HG03432 (cell line): ENCODE results near the gene EEF1AKMT3.
"Not testable (repeated sequence)": the region's sequence is repeated elsewhere in the genome, so short reads cannot be mapped to it uniquely, and the experiment has no call there.

Experiments used
- ATAC-seq: cut with Tn5 transposase; IDR thresholded peaks from one replicate; pipeline ENCODE4 v1.9.1; 2021; ENCODE audit warnings: mild to moderate bottlenecking, moderate library complexity; ENCODE audit not compliant: unreplicated experiment

Gene EEF1AKMT3

DNA sequence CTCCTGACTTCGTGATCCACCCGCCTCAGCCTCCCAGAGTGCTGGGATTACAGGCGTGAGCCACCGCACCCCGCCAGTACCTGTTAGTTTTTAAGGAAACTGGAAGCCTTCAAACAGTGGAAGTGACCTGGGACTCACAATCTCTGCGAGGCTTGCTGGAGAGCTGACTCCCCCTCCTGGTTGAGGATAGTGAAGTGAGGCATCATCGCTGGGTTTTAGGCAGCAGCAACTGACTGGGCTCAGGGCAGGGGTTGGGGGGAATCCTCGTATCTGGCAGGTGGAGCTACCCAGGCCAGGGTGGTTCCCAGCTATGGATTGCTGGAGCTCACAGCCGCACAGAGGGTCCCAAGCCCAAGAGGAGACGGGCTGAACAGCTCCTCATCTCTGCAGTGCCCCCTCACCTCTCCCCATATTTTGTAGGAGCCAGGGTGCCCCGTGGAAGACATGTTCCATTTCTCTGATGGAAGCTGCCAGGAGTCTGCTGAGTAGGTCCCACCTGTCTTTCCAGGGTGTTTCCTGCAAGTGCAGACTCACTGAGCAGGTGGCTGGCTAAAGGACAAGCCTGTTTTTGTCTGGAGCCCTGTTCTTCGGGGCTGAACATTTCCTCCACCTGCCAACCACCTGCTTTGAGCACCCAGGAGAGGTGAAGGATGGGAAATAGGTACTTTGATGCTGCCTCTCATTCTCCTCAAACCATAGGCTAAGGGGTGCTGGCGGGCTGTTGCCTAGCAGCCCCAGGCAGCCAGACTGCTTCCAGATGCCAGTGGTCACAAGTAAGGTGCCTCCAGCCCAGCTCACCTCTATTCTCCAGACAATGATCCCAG lies 43.0 kb downstream of the EEF1AKMT3 start:
- no peak for ATAC-seq

GRCh38 chr12:57816001-57816854 lies 43.8 kb downstream of the EEF1AKMT3 start:
- ATAC-seq = no peak

DNA sequence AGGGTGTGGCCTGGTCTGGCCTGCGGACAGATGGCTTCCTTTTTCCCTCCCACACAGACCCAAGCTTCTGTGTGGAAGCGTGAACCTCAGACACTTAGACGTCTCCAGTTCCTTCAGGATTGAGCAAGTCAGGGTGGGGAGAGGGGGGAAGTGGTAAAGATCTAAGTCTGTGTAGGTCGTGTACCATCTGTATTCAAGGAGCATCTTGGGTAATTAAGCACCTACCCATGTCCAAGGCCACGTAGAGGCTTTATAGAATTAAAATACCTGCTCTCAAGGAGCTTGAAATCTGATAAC lies 44.4 kb downstream of the EEF1AKMT3 start:
- ATAC-seq = no peak

GRCh38 chr12:57817261-57817989 lies 45.0 kb downstream of the EEF1AKMT3 start:
- ATAC-seq = no peak

DNA sequence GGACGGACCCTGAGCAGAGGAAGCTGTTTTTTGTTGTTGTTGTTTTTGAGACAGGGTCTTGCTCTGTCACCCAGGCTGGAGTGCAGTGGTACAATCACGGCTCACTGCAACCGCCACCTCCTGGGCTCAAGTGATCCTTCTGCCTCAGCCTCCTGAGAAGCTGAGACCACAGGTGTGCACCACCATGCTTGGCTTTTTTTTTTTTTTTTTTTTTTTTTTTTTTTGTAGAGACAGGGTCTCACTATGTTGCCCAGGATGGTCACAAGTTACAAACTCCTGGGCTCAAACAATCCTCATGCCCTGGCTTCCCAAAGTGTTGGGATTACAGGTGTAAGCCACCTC lies 45.5 kb downstream of the EEF1AKMT3 start:
- not testable (repeated sequence) for ATAC-seq

DNA sequence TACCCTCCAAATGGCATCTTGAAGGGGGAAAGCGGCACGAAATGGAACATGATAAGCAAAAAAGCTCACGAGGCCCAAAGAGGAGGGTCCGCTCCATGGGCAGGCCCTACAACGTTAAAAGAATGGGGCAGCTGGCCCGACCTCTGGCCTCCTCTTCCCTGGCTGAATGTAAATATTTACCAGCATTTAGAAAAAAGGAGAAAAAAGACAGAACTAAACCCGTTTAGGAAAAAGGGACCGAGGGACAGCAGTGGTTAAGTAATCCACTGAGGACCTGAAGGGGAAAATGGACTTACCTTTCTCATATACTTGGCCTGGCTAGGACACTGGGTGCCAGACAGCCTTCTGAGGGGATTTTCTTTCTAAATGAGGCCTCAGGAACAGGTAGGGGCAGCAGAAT lies 47.7 kb downstream of the EEF1AKMT3 start:
- not testable (repeated sequence) for ATAC-seq

DNA sequence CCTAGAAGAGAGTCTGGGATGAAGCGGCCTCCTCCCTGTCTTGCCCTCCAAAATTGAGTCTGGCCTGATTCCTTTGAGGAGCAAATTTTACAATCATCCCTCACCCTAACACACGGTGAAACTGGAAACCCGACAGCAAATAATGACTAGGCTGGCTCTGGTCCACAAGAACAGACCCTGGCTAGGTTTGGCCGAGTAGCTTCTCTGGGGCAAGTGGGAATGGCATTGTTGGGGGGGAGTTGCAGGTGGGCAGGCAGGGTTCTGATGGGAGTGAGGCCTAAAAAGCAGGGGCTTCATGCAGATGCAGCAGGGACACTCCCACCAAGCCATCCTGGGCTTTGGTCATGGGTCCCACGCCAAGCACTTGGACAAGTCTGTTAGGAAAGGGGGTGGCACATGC lies 48.6 kb downstream of the EEF1AKMT3 start:
- ATAC-seq = not testable (repeated sequence)

DNA sequence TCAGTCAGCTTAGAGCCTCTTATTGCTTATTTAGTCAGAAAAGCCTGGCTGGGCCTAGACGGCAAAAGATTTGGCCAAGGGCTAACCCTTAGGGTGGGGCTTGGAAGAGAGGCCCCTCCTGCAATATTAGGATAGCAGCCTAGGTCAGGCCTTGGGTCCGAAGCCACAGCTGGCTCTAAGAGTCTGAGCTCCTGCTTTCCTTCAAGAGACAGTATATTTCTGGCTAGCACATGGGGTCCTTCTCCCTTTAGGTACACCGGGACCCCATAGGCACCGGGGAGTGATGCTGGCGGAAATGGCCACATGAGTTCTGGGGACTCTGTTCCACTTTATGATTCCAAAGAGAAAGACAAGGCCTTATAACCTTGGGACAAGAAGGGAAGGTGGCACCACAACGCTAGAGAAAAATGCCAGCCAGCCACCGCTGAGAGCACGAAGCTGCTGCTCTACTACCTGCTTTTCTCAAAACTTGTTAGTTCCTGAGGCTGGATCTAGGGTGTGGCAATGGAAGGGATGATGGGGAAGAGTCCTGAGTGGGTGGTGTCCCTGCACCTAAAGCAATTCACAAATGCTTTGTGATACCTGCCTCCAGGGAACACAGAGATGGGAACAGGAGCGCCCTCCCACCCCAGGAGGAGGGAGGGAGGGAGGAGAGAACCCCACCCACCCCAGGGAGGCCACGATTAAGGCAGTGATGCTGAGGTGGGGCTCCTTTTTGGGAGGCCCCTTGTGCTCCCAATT lies 49.2 kb downstream of the EEF1AKMT3 start:
- no peak for ATAC-seq

GRCh38 chr12:57822392-57823130 lies 50.1 kb downstream of the EEF1AKMT3 start:
- no peak for ATAC-seq

DNA sequence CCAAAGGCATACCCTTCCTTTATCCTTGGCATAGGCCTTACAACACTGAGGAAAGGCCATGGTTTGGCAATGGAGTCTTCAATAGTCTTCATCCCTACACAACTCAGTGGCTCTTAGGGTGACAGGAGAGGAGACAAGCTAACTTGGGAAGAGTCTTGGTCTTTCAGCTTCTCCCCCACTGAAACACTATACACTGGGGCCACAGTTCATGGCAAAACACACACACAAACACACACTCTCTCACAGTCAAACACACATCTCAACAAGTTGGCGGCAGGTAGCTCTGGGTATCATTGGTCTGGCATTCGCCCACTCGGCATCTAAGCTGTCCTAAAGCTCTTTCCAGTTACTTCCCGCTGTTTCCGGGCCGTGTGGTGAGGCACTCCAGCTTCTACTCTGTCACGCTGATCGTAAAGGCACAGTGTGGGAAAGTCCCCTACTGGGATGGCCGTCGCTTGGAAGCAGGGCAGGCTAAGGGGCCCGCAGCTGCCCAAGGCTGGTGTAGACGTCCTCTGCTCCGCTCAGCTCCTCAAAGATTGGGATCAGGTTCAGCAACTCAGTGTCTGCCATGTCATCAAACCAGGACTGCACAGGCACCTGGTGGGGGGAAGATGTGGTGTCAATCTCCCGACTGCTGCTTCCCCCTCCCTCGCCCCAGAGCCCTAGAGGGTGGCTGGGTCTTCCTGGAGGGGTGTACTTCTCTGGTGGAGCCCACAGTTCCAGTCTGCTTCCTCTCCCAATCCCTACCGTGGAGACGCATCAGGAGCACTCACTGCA lies 50.9 kb downstream of the EEF1AKMT3 start:
- ATAC-seq = no peak

DNA sequence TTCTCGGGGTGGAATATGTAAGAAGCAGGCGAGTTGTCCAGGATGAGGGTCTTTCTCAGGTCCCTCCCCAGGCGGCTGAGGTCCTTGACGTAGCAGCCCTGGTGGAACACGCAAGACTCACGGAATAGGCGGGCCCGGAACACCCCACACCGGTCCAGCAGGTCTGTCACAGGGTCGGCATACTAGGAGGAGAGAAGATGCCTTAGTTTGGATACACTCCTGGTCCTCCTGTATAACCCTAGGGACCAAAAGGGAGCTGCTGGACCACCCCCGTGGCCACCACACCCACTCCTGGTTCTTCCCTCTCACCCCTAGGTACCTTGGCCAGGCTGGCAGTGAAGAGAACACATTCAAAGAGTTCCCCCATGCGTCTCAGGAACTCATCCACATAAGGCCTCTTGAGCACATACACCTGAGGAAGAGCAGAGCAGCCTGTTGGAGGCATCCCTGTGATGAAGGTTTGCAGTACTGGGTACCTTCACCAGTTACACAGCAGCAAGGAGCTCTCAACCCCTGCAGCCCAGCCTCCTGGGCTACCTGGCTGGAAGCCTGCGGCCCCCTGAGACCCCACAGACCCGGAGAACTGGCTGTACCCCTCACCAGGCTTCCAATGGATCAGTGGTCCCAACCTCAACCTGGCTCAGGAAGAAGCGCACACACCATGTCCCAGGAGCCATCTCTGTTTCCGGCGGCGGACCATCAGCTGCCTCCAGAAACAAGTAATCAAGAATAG lies 51.7 kb downstream of the EEF1AKMT3 start:
- ATAC-seq = no peak

DNA sequence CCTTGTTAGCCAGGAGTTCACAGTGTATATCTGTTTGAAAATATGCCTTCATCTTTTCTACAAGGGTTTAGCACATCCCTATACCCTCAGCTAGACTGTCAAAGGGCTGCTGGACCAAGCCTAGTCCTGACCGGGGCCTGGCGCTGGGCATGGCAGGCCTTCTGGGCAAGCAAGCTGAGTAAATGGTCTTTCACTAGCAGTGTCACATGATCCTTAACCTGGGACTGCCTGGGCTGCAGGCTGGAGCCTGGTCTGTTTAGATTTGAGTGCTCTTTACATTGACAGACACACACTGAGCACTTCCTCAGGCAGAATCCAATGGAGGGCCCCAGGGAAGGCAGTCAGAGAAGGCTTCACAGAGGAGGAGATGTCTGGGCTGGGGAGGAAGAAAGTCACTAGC lies 53.0 kb downstream of the EEF1AKMT3 start:
- ATAC-seq = no peak

- ATAC-seq = no peak
Observed at GRCh38 chr12:57826400-57826799, 54.0 kb downstream of the EEF1AKMT3 start.

DNA sequence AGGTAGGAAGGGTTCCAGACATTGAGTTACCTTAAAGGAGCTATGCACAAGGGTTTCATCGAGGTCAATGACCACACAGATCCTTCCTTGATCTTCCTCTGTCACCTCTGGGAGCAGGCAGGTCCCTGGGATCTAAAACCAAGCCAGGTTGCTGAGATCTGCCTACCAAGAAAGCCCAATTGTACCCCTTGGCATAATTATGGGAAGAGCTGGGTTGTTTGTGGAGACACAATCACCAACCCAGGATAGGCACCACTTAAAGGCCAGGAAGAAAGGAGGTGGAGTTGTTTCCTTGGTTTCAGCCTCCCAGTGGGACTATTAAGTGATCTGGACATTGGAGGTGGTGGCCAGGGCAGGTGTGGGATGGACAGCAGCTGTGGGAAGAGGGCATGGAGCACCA lies 54.6 kb downstream of the EEF1AKMT3 start:
- ATAC-seq = no peak

- no peak for ATAC-seq
Observed at GRCh38 chr12:57829025-57829777, 56.8 kb downstream of the EEF1AKMT3 start.

GRCh38 chr12:57830393-57830792 lies 58.0 kb downstream of the EEF1AKMT3 start:
- ATAC-seq = no peak
